GM21529 (cell line): ENCODE results near the gene KREMEN1.
"Not testable (repeated sequence)": the region's sequence is repeated elsewhere in the genome, so short reads cannot be mapped to it uniquely, and the experiment has no call there.

Experiments
- ATAC-seq: cut with Tn5 transposase; IDR thresholded peaks from one replicate; pipeline ENCODE4 v1.9.1; 2021; ENCODE audit not compliant: unreplicated experiment

Gene KREMEN1

GRCh38 chr22:29074276-29074772 is 1.5 kb downstream of the KREMEN1 start:
- ATAC-seq: no peak

DNA sequence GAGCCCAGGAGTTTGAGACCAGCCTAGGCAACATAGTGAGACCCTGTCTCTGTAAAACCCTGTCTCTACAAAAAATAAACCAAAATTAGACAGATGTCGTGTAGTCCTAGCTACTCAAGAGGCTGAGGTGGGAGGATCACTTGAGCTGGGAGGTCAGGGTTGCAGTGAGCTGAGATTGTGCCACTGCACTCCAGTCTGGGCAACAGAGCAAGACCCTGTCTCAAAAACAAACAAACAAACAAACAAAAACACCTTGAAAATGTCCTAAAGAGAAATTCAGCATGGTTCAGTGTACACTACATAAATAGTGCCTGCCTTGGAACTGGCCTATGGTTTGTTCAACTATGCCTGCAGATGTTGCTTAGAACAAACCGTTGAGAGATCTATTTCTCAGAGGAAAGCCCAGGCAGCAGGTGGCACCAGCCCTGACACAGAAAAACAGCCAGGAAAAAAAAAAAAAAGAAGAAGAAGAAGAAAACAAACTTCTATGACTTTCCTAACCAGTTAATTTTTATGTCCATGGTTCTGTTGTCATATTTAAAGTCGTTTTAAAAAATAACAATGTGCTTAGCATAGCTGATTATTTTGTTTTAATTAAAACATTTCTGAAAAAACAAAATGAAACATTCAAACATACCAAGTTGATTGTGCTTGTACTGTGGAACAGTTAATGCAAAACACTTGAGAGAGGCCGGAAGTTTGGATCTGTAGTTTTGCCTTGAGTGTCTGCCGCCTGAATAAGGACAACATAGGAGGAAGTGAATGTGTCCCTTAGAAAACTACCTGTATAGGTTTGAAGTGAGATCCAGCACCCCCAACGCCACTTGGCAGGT is 5.4 kb downstream of the KREMEN1 start:
- ATAC-seq: no peak

GRCh38 chr22:29078869-29079207 is 6.0 kb downstream of the KREMEN1 start:
- no peak for ATAC-seq

DNA sequence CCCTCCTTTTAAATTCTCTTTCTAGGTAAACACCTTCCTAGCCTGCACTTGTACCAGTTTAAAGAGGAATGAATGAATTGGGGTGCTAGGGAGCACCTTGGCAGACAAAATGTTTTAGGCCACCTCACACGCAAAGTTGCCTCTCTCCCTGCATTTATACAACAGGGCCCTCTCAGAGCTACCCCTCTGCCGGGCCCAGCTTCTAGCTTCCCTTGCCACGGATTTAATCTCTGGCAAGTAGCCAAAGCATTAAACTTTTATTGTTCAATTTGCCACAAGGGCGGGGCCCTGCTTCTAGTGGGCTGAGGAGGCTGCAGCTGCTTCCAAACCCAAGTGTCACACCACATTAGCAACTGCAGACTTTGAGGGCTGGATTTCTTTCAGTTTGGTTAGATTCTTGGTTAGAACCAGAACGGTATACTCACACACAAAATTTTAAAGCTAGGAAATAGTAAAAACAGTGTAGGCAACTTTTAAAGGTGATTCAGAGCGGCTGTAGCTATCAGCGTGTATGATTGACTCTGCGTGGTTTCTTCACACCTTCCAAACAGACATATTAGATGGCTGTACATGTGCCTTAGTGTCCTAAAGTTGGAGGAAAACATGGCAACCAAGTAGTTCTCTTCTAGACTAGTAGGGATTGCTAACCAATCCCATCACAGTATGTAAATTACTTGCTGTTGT is 6.5 kb downstream of the KREMEN1 start:
- no peak for ATAC-seq

- no peak for ATAC-seq
Observed at GRCh38 chr22:29080106-29080975, 7.5 kb downstream of the KREMEN1 start.

DNA sequence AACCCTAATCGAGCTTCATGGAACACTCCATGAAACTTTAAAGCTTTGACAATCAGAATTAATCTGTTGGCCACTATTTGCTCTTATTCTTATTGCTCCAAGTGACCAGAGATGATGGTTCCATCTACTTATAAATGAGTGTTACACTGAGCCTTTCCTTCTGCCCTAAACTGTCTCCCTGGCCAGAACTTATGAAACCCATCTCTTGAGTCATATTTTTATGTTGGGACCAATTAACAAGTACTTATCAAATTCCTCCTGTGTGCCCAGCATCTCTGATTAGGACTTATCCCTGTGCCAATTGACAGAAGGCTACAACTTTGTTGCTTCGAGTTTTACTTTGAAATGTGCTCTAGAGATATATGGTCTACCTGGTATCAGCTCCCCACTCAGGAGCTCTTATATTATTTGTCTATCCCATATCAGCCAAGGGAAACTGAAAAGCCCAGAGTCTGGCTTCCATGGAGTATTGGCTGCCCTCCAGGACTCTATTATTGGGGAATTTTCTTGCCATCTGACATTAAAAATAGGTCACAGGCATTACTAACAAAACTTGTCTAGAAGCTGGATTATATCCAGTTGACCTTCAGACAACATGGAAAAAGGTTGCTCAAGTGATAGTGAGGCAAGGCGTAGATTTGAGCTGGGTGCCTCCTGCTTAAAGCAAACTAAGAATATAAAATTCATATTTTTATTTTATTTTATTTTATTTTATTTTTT is 8.8 kb downstream of the KREMEN1 start:
- no peak for ATAC-seq

DNA sequence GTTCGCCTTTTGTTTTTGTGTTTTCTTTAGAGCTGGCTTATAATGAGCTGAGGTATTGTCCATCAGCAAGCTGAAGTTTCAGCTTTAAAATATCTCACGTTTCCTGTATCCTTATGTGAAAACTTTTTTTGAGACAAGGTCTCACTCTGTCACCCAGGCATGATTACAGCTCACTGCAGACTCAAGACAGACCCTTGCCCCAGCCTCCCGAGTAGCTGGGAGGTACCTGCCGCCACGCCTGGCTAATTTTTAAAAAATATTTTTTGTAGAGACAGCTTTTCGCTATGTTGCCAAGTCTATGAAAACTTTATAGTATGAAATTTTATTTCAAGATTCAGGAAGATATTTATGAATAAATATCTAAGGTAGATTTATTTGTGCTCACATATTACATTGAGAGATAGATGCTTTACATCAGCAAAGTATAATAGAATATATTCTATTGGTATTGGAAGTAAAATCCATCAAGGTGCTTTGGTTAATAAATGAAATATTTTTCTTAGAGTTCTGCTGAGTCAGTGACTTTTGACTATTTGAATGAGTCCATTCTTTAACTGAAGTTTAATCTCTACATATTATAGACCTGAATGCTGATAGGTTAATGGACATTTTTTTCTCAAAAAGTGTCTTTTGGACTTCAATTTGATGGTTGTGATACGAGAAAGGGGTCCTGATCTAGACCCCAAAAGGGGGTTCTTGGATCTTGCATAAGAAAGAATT is 10.2 kb downstream of the KREMEN1 start:
- no peak for ATAC-seq

DNA sequence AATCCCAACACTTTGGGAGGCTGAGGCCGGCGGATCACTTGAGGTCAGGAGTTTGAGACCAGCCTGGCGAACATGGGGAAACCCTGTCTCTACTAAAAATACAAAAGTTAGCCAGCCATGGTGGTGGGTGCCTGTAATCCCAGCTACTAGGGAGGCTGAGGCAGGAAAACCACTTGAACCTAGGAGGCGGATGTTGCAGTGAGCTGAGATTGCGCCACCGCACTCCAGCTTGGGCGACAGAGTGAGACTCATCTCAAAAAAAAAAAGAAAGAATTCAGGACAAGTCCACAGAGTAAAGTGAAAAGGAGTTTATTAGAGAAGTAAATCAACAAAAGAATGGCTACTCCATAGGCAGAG is 10.7 kb downstream of the KREMEN1 start:
- ATAC-seq: not testable (repeated sequence)

- ATAC-seq: no peak
Observed at GRCh38 chr22:29083933-29084591, 11.2 kb downstream of the KREMEN1 start.

DNA sequence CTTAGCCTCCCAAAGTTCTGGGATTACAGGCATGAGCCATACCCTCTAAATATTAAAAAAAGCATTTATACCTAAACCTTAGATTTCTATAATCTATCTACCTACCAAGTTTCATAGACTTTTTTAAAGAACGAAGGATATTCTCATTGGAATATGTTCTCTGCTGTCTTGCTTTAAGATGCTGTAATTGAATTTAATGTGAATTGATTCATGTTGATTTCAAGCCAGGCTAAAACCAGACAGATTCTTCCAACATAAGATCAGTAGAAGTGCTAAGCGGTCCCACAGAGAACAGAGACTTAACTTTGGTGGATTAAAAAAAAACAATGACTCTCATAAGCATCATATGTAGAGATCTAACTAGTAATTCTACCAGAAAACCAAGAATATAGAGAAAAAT is 14.2 kb downstream of the KREMEN1 start:
- ATAC-seq: no peak

DNA sequence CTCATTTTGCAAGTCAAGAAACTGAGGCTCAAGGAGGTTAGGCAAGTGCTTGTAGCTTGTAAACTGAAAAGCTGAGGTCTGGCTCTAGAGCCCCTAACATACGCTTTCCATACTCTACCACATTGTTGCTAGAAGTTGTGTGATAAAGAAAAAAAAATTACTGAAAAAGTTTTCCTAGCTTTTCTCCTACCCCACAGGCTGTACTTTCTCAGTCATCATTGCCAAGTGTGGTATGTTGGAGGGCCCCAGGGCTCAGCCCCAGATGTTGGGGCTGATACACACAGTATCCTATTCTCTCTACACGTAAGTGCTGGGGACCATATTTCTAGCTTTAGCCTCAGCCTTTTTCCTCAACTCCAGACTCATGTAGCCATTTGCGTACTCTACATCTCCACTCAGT is 16.0 kb downstream of the KREMEN1 start:
- ATAC-seq: no peak

GRCh38 chr22:29089507-29089906 is 16.7 kb downstream of the KREMEN1 start:
- ATAC-seq: no peak

DNA sequence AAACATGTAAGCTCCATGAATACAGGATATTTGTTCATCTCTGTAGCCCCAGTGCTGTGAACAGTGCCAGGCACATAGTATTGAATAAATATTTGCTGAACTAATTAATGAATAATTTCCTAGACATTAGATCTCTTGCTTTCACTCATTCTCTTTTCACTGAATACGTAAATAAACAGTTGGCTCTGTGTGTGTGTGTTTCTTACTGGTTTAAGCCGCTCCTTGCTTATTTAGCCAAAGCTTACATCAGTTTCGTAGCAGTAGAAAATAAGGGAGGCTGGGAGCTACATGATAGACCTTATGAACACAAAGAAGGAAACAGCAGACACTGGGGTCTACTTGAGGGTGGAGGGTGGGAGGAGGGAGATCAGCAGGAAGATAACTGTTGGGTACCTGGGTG is 17.2 kb downstream of the KREMEN1 start:
- no peak for ATAC-seq

DNA sequence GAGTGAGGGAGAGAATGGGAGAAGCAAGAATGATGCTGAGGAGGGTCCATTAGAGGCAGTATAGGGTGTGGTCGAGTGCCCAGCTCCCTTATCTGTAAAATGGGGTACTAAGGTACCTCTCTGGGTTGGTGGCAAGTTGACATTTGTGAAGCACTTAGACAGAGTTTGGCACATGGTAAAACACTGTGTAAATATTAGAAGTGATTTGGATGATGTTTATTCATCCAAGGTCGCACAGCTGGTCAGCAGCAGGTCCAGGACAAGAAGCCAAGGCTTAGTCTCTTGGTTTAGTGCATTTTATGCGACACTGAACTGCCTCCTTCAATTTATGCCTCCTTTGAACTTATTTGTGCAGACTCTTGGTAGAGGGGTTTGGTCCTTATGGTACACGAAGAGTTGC is 19.4 kb downstream of the KREMEN1 start:
- no peak for ATAC-seq

DNA sequence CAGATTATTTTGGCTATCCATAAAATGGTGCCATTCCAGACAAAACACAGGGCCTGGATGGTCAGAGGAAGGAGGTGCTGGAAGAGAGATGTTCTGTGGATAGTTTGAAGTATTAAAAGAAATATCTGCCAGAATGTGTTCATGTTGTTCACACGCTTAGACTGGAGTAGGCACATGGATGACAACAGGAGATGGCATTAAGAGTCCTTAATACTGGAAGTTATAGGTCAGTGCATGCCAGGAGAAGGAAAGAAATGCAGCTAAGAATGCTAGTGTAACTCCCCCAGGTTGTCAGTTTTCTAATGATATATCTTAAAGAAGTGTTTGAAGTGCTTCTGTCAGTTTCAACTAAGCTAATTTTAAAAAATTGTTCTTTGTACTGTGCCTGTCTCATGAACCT is 20.2 kb downstream of the KREMEN1 start:
- ATAC-seq: no peak

- ATAC-seq: no peak
Observed at GRCh38 chr22:29093501-29094300, 20.9 kb downstream of the KREMEN1 start.

DNA sequence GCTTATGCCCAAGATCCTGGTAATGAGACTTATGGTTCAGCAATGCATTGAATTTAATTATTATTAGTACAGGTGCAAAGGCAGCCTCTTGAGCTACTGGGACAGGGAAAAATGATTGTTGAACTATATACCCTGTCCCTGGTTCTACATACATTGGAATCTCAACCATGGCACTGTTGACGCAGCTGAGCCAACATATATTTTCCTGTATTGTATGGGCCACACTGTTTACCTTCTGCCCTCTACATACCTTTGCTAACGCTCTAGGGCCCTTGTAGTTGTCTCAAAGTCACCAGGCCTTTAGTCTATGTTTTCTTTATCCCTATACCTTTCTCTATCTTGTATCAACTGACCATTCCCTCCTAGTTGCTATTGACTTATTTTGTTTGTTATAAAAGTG is 22.6 kb downstream of the KREMEN1 start:
- no peak for ATAC-seq

- ATAC-seq: no peak
Observed at GRCh38 chr22:29096736-29097669, 24.2 kb downstream of the KREMEN1 start.
